Measurements from ENCODE around the gene B3GAT3.

DNA sequence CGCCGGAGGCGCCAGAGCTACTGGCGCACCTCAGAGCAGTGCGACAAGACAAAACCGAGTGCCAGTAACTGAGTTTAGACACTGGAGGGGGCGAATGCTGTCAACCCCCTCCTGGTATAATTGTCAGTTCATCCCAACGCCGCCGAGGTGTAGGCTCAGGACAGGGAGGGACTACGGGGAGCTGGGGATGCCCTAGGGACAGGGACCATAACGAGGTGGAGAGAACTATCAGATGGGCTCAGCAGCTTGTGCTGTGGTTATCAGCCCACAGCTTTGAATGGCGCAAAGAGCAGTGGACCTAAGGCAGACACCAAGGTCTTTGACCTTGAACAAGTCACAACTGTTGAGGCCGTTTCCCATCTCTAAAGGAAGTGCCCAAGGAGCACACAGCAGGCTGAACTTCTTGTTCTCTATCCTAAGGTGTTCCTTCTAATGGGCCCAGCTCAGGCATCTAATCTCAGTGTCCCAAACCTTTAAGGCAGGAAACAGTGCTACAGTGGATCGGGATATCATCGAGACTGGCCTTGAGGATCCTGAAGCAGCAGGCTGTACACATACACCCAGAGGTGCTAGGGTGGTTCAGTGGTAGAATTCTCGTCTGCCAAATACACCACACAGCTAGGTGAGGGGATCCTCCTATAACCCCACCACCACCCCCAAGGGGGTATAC is 29.5 kb downstream of the B3GAT3 start:
- TF ChIP-seq, protein P1, sequence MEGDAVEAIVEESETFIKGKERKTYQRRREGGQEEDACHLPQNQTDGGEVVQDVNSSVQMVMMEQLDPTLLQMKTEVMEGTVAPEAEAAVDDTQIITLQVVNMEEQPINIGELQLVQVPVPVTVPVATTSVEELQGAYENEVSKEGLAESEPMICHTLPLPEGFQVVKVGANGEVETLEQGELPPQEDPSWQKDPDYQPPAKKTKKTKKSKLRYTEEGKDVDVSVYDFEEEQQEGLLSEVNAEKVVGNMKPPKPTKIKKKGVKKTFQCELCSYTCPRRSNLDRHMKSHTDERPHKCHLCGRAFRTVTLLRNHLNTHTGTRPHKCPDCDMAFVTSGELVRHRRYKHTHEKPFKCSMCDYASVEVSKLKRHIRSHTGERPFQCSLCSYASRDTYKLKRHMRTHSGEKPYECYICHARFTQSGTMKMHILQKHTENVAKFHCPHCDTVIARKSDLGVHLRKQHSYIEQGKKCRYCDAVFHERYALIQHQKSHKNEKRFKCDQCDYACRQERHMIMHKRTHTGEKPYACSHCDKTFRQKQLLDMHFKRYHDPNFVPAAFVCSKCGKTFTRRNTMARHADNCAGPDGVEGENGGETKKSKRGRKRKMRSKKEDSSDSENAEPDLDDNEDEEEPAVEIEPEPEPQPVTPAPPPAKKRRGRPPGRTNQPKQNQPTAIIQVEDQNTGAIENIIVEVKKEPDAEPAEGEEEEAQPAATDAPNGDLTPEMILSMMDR (IDR thresholded peaks at IDR 0.05), result no peak
- TF ChIP-seq POLR2AphosphoS5 (IDR thresholded peaks at IDR 0.05), result no peak
- no peak for TF ChIP-seq POLR2A (IDR thresholded peaks at IDR 0.05)

Data from prostate gland (tissue), 2 donors.